ENCODE data around the gene DZIP1. TPM values are rescaled to one million over a fixed set of nuclear protein-coding genes. Genes with fewer than 3 reads are reported as not detected.

Gene DZIP1
- total RNA-seq, 1 experiment from 2014 or later = 0.17 TPM

DNA sequence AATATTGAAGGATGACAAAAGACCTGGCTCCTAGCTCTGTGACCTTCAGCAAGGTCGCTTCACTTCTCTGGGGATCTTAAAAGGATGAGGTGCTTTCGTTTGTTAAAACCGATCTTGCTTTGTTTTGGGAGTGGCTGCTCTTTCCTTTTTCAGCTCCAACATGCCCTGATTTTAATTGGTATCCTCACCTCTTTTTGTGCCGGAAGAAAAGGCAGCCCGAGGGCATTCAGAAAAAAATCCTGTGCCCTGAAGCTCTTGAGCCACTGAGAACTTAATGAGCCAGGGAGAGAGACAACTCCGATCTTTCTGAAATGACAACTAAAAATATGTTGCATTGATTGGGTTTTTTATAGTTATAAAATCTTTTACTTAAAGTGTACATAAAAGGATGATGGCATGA lies 72.6 kb downstream of the DZIP1 start:
- H3K9me3 ChIP-seq (ENCODE audit: control insufficient read depth in 1 of 2, insufficient read depth in 1 of 2, low read depth in 1 of 2, low read length in 2 of 2) = no peaks in the 10 kb centered on the region
- no peak for TF ChIP-seq ZNF274 (IDR thresholded peaks at IDR 0.05; ENCODE audit: low read depth, low read length)
- no peaks in the 10 kb centered on the region for H3K27me3 ChIP-seq (ENCODE audit: insufficient read depth, low read length)
- no peak overlapping the region for H3K27ac ChIP-seq (ENCODE audit: low read depth, low read length)
- ATAC-seq (no peak), DNase-seq (ENCODE audit: low read depth, low spot score) (no peak)
- no peaks in the 10 kb centered on the region for H4K20me1 ChIP-seq (ENCODE audit: insufficient read depth)
- no peaks in the 10 kb centered on the region for H3K79me2 ChIP-seq (ENCODE audit: insufficient read depth, low read length)
- H3K9me2 ChIP-seq (ENCODE audit: insufficient read depth) = no peaks in the 10 kb centered on the region
- no peak overlapping the region for H2AFZ ChIP-seq (ENCODE audit: low read depth, low read length, poor library complexity, severe bottlenecking)
- intact Hi-C loops (cut with micrococcal nuclease) = no loop called here
- H3K4me2 ChIP-seq (ENCODE audit: low read length) = no peak overlapping the region
- H3K4me3 ChIP-seq (replicated peaks in 1 of 2; ENCODE audit: low read depth in 1 of 2, low read length in 2 of 2) = no peak overlapping the region
- H3K36me3 ChIP-seq (ENCODE audit: control insufficient read depth in 1 of 2, insufficient read depth in 2 of 2, low read length in 2 of 2) = no peaks in the 10 kb centered on the region
- ChIA-PET POLR2A (no interaction called here), CTCF (no interaction called here), RAD21 (ENCODE audit: low non-redundant PET in 1 of 2, low total read pairs in 2 of 2, uncharacterized antibody in 2 of 2, unreplicated experiment in 2 of 2) (no interaction called here)
- BruUV-seq (replicated peaks) = no TSS peak
- H3K9ac ChIP-seq (ENCODE audit: low read length) = no peak overlapping the region
- H3K4me1 ChIP-seq (ENCODE audit: control insufficient read depth in 1 of 2, insufficient read depth in 2 of 2, low read length in 2 of 2) = no peaks in the 10 kb centered on the region

DNA sequence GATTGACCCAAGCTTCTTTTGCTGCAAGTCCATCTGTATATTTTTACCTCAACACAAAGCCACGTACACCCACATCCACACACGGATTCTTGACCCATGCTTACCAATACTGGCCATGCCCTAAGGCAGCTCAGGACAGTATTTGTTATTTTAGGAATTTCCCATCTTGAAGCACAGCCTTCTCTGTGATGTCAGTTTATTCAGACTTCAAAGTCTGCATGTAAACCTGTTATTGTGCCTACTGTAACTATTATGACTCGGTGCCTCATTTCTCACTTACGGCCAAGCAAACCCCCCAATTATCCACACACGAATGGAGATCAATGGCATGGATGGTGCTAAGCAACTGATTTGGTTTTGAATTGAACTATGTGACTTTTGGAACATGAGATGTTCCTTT lies 74.5 kb downstream of the DZIP1 start:
- Histone ChIP-seq H4K20me1 (ENCODE audit: insufficient read depth) (no peaks in the 10 kb centered on the region), H3K27me3 (ENCODE audit: insufficient read depth, low read length) (no peaks in the 10 kb centered on the region), H3K27ac (ENCODE audit: low read depth, low read length) (no peak overlapping the region), H3K9me3 (ENCODE audit: control insufficient read depth in 1 of 2, insufficient read depth in 1 of 2, low read depth in 1 of 2, low read length in 2 of 2) (no peaks in the 10 kb centered on the region), H3K9ac (ENCODE audit: low read length) (no peak overlapping the region), H3K4me1 (ENCODE audit: control insufficient read depth in 1 of 2, insufficient read depth in 2 of 2, low read length in 2 of 2) (no peaks in the 10 kb centered on the region), H3K36me3 (ENCODE audit: control insufficient read depth in 1 of 2, insufficient read depth in 2 of 2, low read length in 2 of 2) (no peaks in the 10 kb centered on the region), H3K4me2 (ENCODE audit: low read length) (no peak overlapping the region), H3K9me2 (ENCODE audit: insufficient read depth) (no peaks in the 10 kb centered on the region), H3K4me3 (replicated peaks in 1 of 2; ENCODE audit: low read depth in 1 of 2, low read length in 2 of 2) (no peak overlapping the region), H2AFZ (ENCODE audit: low read depth, low read length, poor library complexity, severe bottlenecking) (no peak overlapping the region), H3K79me2 (ENCODE audit: insufficient read depth, low read length) (no peaks in the 10 kb centered on the region)
- no TSS peak for BruUV-seq (replicated peaks)
- RAD21 ChIA-PET (ENCODE audit: low non-redundant PET in 1 of 2, low total read pairs in 2 of 2, uncharacterized antibody in 2 of 2, unreplicated experiment in 2 of 2) = no interaction called here
- intact Hi-C loops (cut with micrococcal nuclease) = no loop called here
- CTCF ChIA-PET = no interaction called here
- POLR2A ChIA-PET = no interaction called here
- TF ChIP-seq, protein P1, sequence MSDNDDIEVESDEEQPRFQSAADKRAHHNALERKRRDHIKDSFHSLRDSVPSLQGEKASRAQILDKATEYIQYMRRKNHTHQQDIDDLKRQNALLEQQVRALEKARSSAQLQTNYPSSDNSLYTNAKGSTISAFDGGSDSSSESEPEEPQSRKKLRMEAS (IDR thresholded peaks at IDR 0.05) = no peak
- TF ChIP-seq CEBPB (IDR thresholded peaks at IDR 0.05; ENCODE audit: low read depth) (no peak), RAD21 (IDR thresholded peaks at IDR 0.05; ENCODE audit: low read depth) (no peak)
- ATAC-seq (no peak), DNase-seq (ENCODE audit: low read depth, low spot score) (no peak)

DNA sequence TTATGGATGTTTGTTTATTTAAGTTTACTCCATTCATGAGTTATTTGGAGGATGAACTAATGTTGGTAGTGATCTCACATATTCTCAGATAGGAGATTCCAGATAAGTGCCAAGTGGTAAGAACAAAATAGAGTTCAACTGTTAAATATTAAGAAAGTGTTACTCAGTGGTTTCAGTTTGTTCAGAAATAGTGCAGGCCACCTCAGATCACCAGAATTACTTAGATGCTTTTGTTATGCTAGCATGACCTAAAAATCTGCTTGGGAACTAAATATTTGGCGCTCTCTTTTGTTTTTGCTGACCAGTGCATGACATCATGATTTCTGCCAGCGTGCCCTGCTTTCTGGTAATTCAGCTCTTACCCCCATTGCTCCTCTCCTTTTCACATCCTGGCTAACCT lies 76.4 kb downstream of the DZIP1 start:
- Histone ChIP-seq H3K4me2 (ENCODE audit: low read length) (no peak overlapping the region), H3K27me3 (ENCODE audit: insufficient read depth, low read length) (no peaks in the 10 kb centered on the region), H3K4me3 (replicated peaks in 1 of 2; ENCODE audit: low read depth in 1 of 2, low read length in 2 of 2) (no peak overlapping the region), H3K27ac (ENCODE audit: low read depth, low read length) (no peak overlapping the region), H4K20me1 (ENCODE audit: insufficient read depth) (no peaks in the 10 kb centered on the region), H3K9me2 (ENCODE audit: insufficient read depth) (no peaks in the 10 kb centered on the region), H3K9me3 (ENCODE audit: control insufficient read depth in 1 of 2, insufficient read depth in 1 of 2, low read depth in 1 of 2, low read length in 2 of 2) (no peaks in the 10 kb centered on the region), H3K79me2 (ENCODE audit: insufficient read depth, low read length) (no peaks in the 10 kb centered on the region), H2AFZ (ENCODE audit: low read depth, low read length, poor library complexity, severe bottlenecking) (no peak overlapping the region), H3K9ac (ENCODE audit: low read length) (no peak overlapping the region), H3K36me3 (ENCODE audit: control insufficient read depth in 1 of 2, insufficient read depth in 2 of 2, low read length in 2 of 2) (no peaks in the 10 kb centered on the region), H3K4me1 (ENCODE audit: control insufficient read depth in 1 of 2, insufficient read depth in 2 of 2, low read length in 2 of 2) (no peaks in the 10 kb centered on the region)
- CTCF ChIA-PET = no interaction called here
- BruUV-seq (replicated peaks) = no TSS peak
- POLR2A ChIA-PET = no interaction called here
- no peak for DNase-seq (ENCODE audit: low read depth, low spot score)
- RAD21 ChIA-PET (ENCODE audit: low non-redundant PET in 1 of 2, low total read pairs in 2 of 2, uncharacterized antibody in 2 of 2, unreplicated experiment in 2 of 2) = no interaction called here
- intact Hi-C loops (cut with micrococcal nuclease) = no loop called here
- ATAC-seq = no peak
- no peak for TF ChIP-seq FOSL1 (IDR thresholded peaks at IDR 0.05; ENCODE audit: low read depth)
- no peak for TF ChIP-seq CEBPB (IDR thresholded peaks at IDR 0.05; ENCODE audit: low read depth)
- no peak for TF ChIP-seq RAD21 (IDR thresholded peaks at IDR 0.05; ENCODE audit: low read depth)
- TF ChIP-seq, protein P2, sequence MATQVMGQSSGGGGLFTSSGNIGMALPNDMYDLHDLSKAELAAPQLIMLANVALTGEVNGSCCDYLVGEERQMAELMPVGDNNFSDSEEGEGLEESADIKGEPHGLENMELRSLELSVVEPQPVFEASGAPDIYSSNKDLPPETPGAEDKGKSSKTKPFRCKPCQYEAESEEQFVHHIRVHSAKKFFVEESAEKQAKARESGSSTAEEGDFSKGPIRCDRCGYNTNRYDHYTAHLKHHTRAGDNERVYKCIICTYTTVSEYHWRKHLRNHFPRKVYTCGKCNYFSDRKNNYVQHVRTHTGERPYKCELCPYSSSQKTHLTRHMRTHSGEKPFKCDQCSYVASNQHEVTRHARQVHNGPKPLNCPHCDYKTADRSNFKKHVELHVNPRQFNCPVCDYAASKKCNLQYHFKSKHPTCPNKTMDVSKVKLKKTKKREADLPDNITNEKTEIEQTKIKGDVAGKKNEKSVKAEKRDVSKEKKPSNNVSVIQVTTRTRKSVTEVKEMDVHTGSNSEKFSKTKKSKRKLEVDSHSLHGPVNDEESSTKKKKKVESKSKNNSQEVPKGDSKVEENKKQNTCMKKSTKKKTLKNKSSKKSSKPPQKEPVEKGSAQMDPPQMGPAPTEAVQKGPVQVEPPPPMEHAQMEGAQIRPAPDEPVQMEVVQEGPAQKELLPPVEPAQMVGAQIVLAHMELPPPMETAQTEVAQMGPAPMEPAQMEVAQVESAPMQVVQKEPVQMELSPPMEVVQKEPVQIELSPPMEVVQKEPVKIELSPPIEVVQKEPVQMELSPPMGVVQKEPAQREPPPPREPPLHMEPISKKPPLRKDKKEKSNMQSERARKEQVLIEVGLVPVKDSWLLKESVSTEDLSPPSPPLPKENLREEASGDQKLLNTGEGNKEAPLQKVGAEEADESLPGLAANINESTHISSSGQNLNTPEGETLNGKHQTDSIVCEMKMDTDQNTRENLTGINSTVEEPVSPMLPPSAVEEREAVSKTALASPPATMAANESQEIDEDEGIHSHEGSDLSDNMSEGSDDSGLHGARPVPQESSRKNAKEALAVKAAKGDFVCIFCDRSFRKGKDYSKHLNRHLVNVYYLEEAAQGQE (IDR thresholded peaks at IDR 0.05; ENCODE audit: low read depth) = no peak
- TF ChIP-seq SIN3A (IDR thresholded peaks at IDR 0.05; ENCODE audit: low read depth) = no peak
- no peak for TF ChIP-seq POLR2AphosphoS5 (IDR thresholded peaks at IDR 0.05; ENCODE audit: low read depth, low read length)
- no peak for TF ChIP-seq SP1 (IDR thresholded peaks at IDR 0.05; ENCODE audit: low read depth)

All from HCT116 (cell line).